PFSK-1 (cell line): ENCODE data around the gene IGF2BP1.

Experiments
- FOXP2 ChIP-seq: optimal IDR thresholded peaks from 2 replicates; pipeline ENCODE3; 2011; ENCODE audit warnings: borderline replicate concordance, control low read depth, inconsistent platforms; ENCODE audit not compliant: insufficient read depth; ENCODE audit errors: extremely low read length, extremely low read depth
- POLR2AphosphoS5 ChIP-seq: IDR thresholded peaks from 2 replicates; pipeline ENCODE4 v1.6.1; 2012; ENCODE audit warnings: low read depth, mild to moderate bottlenecking, control low read depth, low read length, moderate library complexity
- REST ChIP-seq, 2 experiments: IDR thresholded peaks; 2 replicates each; pipeline versions ENCODE4 v1.6.1 to v1.8.0; 2011 to 2012; ENCODE audit warnings: low read depth in 2 of 2, low read length in 2 of 2, control low read depth in 1 of 2, inconsistent platforms in 1 of 2, mild to moderate bottlenecking in 1 of 2, moderate library complexity in 1 of 2; ENCODE audit not compliant: insufficient read depth in 1 of 2
- SIN3A ChIP-seq: IDR thresholded peaks from 2 replicates; pipeline ENCODE4 v1.6.1; 2012; ENCODE audit warnings: mild to moderate bottlenecking, low read length, moderate library complexity, borderline replicate concordance; ENCODE audit not compliant: insufficient read depth
- TAF1 ChIP-seq: IDR thresholded peaks from 2 replicates; pipeline ENCODE4 v1.6.1; 2012; ENCODE audit warnings: low read length, control low read depth, borderline replicate concordance; ENCODE audit not compliant: insufficient read depth

- no peak for TF ChIP-seq REST (IDR thresholded peaks at IDR 0.05; ENCODE audit: insufficient read depth in 1 of 2, low read depth in 2 of 2, low read length in 2 of 2)
- no peak for TF ChIP-seq POLR2AphosphoS5
- no peak for TF ChIP-seq SIN3A
- TF ChIP-seq TAF1, result no peak
- TF ChIP-seq FOXP2, result no peak
Observed at GRCh38 chr17:49018116-49018612, 21.0 kb downstream of the IGF2BP1 start.
